ENCODE data around the gene LIPC.
A peak's percentile ranks its signal among the peaks of the same experiment; 100 is the strongest.

The LIPC gene

GRCh38 chr15:58431221-58432149 is at the start of gene LIPC:
Gene LIPC, plus strand, starts transcription at chr15:58431991. Its CDS starts 42 bp downstream, at chr15:58432033.
- no peak for DNase-seq

DNA sequence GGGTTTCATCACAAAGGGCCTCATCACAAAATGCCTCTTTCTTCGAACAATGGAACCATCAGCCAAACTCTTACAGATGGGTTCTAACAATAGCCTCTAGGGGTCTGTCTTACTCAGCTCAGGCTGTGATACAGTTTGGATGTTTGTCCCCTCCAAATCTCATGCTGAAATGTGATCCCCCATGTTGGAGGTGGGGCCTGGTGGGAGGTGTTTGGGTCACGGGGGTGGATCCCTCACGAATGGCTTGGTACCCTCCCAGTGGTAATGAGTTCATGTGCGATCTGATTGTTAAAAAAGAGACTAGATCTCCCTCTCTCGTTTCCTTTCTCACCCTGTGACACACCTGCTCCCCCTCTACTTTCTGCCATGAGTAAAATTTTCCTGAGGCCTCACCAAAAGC is 47.9 kb upstream of the LIPC start:
- DNase-seq, result peak; percentile 71

- DNase-seq, result no peak
Measured at GRCh38 chr15:58384667-58385066, 47.1 kb upstream of the LIPC start.

GRCh38 chr15:58386081-58386480 is 45.7 kb upstream of the LIPC start:
- DNase-seq, result no peak

DNA sequence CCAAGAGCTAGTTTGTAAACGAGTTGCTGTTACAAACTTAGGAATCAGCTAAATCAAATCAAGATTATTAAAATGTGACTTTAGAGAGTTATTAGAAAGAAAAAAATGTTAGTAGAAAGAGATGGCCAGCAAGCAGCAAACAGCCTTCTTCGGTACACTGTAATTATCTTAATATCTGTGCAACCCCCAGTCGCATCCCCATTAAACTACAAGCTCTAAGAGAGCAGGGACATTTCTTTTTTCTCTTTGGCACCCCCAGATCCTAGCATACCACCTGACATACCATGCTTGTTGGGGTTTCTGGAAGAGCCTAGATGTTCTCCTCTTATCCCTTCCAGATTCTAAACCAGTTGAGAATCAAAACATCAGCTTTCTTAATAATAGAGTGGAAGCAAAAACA is 45.1 kb upstream of the LIPC start:
- no peak for DNase-seq

GRCh38 chr15:58387130-58387529 is 44.7 kb upstream of the LIPC start:
- no peak for DNase-seq

DNA sequence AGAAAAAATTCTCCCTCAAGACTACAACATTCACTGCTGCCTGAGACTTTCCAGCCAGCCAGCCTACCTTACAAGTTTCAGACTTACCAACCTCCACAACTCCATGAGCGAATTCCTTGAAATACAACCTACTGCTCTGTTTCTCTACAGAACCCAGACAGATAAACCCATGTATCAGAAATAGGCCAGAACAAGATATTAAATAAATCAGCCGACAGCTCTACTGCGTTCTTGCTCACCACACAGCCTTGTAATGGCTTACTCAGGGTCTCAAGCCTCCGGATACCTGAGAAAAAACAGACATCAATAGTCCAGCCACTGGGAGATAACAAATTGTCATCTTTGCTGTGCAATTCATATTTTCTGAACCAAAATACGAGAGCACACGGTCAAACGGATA is 43.6 kb upstream of the LIPC start:
- DNase-seq, result no peak

DNA sequence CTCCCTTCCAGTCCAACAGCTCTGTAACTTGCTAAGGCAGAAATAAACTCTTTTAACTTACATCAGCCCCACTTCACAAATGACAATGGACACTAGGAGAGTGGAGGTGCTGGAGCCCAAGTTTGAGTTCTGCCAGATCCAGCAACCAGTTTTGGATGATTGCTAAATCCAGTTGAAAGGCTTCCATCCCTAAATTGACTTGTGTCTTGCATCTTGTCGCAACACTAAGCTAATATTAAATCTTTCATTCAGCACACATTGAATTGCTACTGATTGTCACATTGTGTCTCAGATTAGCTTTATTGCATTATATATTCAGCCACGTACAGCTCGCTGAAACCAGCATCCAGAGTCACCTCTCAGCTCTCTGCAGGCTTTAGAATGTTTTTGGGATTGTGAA is 41.7 kb upstream of the LIPC start:
- DNase-seq, result no peak

DNA sequence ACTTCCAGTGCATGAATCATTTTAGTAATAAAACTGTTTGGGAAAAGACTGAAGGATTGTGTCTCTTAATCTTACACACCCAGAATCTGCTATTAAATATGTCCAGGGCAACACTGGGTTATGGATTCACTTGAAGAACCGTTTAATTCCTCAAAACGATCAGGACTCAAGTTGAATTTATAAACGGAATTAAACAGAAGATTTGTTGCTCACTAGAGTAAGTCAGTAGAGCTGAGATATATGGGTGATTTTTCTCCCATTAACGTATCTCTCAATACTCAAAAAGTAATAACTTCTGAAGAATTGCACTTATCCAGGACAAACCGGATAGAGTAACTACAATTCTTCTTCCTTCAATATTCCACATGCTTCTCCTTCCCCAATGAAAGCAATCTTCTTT is 41.1 kb upstream of the LIPC start:
- no peak for DNase-seq

DNA sequence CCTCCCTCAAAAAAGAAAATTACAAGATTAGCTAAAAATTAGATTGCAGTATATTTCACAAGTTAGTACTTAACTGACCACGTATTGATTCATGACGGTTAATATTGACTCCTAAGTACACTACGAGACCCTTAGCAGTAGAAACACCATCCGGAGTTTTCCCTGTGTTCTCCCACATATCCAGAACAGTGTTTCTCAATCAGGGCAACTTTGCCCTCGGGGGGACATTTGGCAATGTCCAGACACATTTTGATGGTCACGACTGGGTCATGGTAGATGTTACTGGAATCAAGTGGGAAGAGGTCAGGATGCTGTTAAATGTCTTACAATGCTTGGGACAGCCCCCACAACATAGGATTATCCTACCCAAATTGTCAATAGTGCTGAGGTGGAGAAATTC is 40.7 kb upstream of the LIPC start:
- no peak for DNase-seq

DNA sequence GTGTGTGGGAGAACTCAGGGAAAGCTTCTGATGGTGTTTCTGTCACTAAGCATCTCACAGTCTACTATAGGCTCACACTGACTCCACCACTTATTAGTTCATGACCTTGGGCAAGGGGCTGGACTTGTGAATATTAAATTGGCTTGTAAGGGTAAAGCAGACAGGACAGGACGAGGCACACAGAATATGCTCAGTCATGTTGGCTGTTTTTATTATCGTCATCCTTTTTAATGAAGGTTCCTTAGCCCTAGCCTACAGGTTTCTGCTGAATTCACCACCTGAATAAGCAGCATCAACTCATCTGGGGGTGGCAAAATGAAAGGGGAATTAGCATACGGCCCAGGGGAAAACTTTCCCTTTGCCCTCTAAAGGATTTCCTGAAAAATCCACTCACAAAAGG is 39.6 kb upstream of the LIPC start:
- DNase-seq, result no peak

- no peak for DNase-seq
Measured at GRCh38 chr15:58392611-58393161, 39.1 kb upstream of the LIPC start.

GRCh38 chr15:58393241-58393662 is 38.5 kb upstream of the LIPC start:
- DNase-seq, result no peak

DNA sequence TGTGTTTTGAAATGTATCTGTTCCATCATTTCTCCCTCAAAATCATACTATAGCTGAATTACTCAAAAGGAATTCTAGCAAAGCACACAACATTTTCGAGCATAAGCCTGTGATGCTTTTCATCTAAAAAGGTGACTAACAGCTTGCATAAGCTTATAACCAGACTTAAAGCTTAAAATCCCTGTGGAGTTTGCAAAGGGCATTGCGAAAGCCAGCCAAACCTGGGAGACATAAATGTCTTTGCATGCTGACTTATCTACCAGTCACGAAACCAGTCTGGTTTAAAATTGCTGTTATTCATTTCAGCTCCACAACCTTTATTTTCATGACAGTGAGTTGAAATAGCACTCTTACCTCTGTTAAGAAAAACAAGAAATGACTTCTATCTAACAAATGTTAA is 35.6 kb upstream of the LIPC start:
- no peak for DNase-seq

- no peak for DNase-seq
Measured at GRCh38 chr15:58398071-58398470, 33.7 kb upstream of the LIPC start.

DNA sequence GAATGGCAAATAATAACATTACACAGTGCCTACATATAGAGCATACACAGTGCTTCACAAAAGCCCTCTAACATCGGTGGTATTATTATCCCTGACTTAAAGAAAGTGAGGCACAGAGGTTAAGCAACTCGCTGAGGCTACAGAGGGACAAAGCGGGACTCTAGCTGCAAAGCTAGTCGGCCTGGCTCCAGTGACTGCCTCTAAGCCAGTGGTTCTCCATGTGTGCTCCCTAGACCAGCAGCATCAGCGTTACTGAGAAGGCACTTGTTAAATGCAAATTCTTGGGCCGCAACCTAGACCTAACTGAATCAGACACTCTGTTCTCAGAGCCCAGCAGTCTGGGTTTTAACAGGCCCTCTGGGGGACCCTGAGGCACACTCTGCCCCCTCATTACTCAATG is 33.1 kb upstream of the LIPC start:
- no peak for DNase-seq

DNA sequence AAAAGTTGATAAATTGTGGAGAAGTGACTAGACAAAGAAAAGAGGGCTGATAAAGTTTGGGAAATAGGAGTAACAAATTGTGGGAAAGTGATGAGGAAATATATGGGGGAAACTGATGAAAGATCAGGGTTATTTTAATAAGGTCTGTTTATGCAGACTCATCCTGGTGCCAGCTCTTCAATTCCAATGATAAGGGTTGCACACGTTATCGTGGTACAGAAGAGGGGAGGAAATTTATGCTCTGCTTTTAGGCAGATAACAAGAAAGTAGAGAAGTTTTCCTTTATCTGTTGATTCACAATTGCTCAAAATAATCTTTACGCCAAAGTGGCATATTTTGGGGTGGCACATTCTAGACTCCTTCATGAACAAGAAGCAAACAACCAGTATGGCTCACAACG is 32.1 kb upstream of the LIPC start:
- no peak for DNase-seq

GRCh38 chr15:58401276-58401675 is 30.5 kb upstream of the LIPC start:
- DNase-seq, result no peak

DNA sequence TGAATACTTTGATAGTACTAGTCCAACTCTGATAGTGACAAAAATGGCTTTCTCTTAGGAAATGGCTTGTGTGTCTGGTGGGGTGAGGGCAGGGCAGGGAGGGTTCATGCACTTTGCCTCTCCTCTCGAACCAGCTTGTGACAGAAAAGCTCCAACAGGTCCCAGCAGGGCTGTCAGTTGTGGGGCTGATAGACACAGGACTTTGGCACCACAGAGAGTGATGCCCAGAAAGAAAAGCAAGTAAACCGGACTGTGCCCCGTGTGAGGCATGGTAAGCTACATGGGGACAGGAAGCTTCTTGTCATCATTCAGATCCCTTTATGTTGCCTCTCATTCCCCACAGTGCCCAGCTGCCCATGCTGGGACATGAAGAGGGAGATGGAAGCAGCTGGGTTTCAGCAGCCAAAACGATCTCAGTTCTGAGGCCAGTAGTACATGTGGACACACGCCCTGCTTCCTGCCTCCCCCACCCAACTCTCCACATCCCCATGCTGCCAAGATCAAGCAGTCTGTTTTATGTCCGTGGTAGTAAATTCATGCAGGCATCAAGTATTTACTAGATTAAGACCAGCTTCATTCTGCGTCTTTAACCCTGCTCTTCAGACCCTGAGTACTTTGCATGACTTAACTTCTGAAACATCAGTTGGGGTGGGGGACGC is 29.7 kb upstream of the LIPC start:
- no peak for DNase-seq

GRCh38 chr15:58403581-58403980 is 28.2 kb upstream of the LIPC start:
- no peak for DNase-seq

GRCh38 chr15:58404020-58404419 is 27.8 kb upstream of the LIPC start:
- no peak for DNase-seq

DNA sequence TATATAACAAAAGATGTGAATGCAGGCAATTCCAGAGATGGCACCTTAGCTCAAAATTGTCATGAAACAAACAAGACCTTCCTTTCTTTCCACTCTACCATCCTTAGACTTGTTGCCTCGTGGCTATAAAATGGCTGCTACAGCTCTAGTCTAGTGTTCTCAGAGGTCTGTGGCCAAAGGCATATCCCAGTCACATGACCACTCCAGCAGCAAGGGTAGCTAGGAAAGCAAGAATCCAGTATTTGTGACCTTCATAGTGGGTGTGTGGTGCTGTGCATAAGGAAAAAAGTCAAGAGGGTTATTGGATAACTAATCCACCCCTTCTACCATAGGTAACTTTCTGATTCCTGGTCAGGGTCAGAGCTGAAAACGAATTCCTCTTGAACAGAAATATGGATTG is 27.1 kb upstream of the LIPC start:
- DNase-seq, result no peak

DNA sequence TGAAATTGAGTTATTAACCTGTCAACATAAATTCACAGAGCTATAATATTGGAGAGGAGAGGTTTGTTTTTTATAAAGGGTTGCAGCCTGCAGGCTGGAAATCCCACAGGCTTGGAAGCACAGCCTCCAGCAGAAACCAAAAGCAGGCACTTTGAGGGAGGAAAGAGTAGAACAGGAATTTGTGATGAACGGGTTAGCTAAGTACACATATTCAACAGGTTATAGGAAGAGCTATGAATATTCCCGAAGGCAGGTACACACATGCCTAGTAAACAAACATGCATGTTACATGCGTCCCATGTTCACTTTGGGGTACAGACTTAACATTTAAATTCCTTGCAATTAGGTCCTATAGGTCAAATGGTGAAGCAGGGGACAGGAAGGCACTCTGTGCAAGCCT is 25.9 kb upstream of the LIPC start:
- no peak for DNase-seq

DNA sequence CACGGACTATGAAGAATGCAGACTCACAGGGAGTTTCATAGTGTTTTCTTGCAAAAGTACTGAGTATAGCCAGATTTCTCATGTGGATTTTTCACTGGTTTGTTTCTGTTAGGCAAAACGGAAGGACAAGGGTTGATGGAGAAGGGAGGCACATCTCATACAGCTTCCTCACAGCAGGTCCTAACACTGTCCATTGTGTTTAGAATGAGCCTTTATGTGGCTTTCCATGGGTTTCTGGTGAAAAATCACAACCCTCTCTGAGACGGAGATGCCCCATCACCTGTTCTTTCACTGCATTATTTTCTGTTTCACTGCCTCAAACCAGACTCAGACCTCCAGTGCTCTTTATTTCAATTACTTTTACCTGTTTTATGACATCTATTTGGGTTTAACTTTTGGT is 25.0 kb upstream of the LIPC start:
- DNase-seq, result no peak
